SK-N-MC (cell line): ENCODE measurements around the gene UTF1.

Source experiments
- FOXP2 ChIP-seq: optimal IDR thresholded peaks from 2 replicates; pipeline ENCODE3; 2011; ENCODE audit warnings: mild to moderate bottlenecking, moderate library complexity; ENCODE audit not compliant: insufficient read depth; ENCODE audit errors: extremely low read length, control extremely low read depth
- POLR2AphosphoS5 ChIP-seq: IDR thresholded peaks from 2 replicates; pipeline ENCODE4 v1.6.1; 2012; ENCODE audit warnings: mild to moderate bottlenecking, low read depth, low read length, borderline replicate concordance

GRCh38 chr10:133190225-133190624 is 39.8 kb upstream of the UTF1 start:
- TF ChIP-seq FOXP2 (no peak), POLR2AphosphoS5 (no peak)
